OCI-LY3 (cell line): Measurements from ENCODE around the gene DENND6A.

Source experiments
- CTCF ChIP-seq: fragments of 200-600, 300-600 bp; sonication (generic); IDR thresholded peaks from 2 replicates; pipeline ENCODE4 v1.5.1; 2014; ENCODE audit warnings: antibody characterized with exemption, low read length, low read depth
- EZH2phosphoT487 ChIP-seq: fragments of 200-600 bp; shearing (Covaris generic); IDR thresholded peaks from 2 replicates; pipeline ENCODE4 v1.6.1; 2018; ENCODE audit warnings: antibody characterized with exemption, mixed run types, low read depth

GRCh38 chr3:57682284-57682683 lies 10.6 kb downstream of the DENND6A start:
- TF ChIP-seq CTCF: no peak
- no peak for TF ChIP-seq EZH2phosphoT487
